ENCODE measurements around the gene ROR1. TPM values are rescaled to one million over a fixed set of nuclear protein-coding genes. Genes with fewer than 3 reads are reported as not detected.

ROR1 gene
- total and polyA plus RNA-seq, 2 donors (not counting 1 experiment from before 2014, with no cell fraction given): 0.46 to 16.0 TPM

DNA sequence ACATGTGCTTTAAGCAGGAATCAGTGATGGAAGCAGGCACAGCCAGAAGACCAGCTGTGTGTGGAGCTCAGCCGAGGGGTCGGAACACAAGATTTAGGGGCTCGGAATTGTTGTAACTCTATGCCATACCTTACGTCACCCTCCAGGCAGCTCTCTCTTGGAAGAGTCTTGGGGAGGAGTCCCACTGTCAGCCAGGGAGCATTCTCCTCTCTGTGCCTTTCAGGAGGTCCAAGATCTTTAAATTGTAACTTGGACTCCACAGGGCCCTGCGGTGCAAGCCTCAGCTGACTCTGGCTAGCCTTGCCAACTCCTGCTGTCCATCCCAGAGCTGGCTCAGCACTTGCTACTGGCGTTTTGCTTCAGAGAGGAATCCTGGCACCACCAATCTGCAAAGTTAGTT lies 26.4 kb upstream of the ROR1 start:
- peaks cover 0 to 11% (median 5%) of the 10 kb centered on the region in 4 experiments for H3K27me3 ChIP-seq (replicated peaks in 1 of 4; ENCODE audit: control extremely low read depth in 1 of 4, control insufficient read depth in 3 of 4, insufficient read depth in 4 of 4, low read length in 3 of 4)
- no peak overlapping the region for H3K27ac ChIP-seq (ENCODE audit: low read length in 2 of 2)
- H3K36me3 ChIP-seq (replicated peaks in 1 of 2; ENCODE audit: control extremely low read depth in 1 of 2, control insufficient read depth in 1 of 2, extremely low read depth in 1 of 2, insufficient read depth in 2 of 2, low read length in 1 of 2): no peaks in the 10 kb centered on the region
- no peak overlapping the region for H3K4me3 ChIP-seq (ENCODE audit: control extremely low read depth in 1 of 5, extremely low read depth in 1 of 5, insufficient read depth in 1 of 5, low read depth in 2 of 5, low read length in 4 of 5)
- Mint-ChIP-seq H3K4me3 (no peak overlapping the region), H3K27ac (no peak overlapping the region), H3K27me3 (peaks cover 6% of the 10 kb centered on the region), H3K9me3 (ENCODE audit: insufficient read depth) (no peaks in the 10 kb centered on the region), H3K4me1 (no peaks in the 10 kb centered on the region)
- no peak overlapping the region for H3K9ac ChIP-seq (ENCODE audit: low read length)
- CTCF ChIA-PET: no interaction called here
- H2AFZ ChIP-seq (ENCODE audit: insufficient read depth, low read depth, low read length, poor library complexity, severe bottlenecking): no peak overlapping the region
- H3K4me1 ChIP-seq (ENCODE audit: control insufficient read depth in 2 of 2, insufficient read depth in 2 of 2, low read length in 2 of 2): peaks cover 0 to 2% of the 10 kb centered on the region in 2 donors
- H3K9me3 ChIP-seq (ENCODE audit: control extremely low read depth in 1 of 3, control insufficient read depth in 2 of 3, insufficient read depth in 1 of 3, low read length in 2 of 3): peaks cover 0 to 4% (median 0%) of the 10 kb centered on the region in 3 donors
- no peaks in the 10 kb centered on the region for H3K79me2 ChIP-seq (ENCODE audit: control insufficient read depth, insufficient read depth, low read length)
- ATAC-seq (ENCODE audit: low read depth) (no peak), DNase-seq (no peak)
- 100% methylated on average over 5 of the region's 6 CpGs for WGBS (ENCODE audit: insufficient coverage)
- H4K20me1 ChIP-seq (ENCODE audit: control insufficient read depth, insufficient read depth, low read length, poor library complexity, severe bottlenecking): no peaks in the 10 kb centered on the region
- no peak overlapping the region for H3K4me2 ChIP-seq (replicated peaks; ENCODE audit: low read depth, low read length, poor library complexity, severe bottlenecking)
- intact Hi-C loops (cut with micrococcal nuclease): no loop called here
- TF ChIP-seq EZH2 (IDR thresholded peaks at IDR 0.05; ENCODE audit: borderline replicate concordance, insufficient read depth, low read depth, low read length, poor library complexity, severe bottlenecking): no peak
- TF ChIP-seq, protein P1, sequence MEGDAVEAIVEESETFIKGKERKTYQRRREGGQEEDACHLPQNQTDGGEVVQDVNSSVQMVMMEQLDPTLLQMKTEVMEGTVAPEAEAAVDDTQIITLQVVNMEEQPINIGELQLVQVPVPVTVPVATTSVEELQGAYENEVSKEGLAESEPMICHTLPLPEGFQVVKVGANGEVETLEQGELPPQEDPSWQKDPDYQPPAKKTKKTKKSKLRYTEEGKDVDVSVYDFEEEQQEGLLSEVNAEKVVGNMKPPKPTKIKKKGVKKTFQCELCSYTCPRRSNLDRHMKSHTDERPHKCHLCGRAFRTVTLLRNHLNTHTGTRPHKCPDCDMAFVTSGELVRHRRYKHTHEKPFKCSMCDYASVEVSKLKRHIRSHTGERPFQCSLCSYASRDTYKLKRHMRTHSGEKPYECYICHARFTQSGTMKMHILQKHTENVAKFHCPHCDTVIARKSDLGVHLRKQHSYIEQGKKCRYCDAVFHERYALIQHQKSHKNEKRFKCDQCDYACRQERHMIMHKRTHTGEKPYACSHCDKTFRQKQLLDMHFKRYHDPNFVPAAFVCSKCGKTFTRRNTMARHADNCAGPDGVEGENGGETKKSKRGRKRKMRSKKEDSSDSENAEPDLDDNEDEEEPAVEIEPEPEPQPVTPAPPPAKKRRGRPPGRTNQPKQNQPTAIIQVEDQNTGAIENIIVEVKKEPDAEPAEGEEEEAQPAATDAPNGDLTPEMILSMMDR (IDR thresholded peaks at IDR 0.05): no peak
- POLR2A ChIA-PET: no interaction called here

DNA sequence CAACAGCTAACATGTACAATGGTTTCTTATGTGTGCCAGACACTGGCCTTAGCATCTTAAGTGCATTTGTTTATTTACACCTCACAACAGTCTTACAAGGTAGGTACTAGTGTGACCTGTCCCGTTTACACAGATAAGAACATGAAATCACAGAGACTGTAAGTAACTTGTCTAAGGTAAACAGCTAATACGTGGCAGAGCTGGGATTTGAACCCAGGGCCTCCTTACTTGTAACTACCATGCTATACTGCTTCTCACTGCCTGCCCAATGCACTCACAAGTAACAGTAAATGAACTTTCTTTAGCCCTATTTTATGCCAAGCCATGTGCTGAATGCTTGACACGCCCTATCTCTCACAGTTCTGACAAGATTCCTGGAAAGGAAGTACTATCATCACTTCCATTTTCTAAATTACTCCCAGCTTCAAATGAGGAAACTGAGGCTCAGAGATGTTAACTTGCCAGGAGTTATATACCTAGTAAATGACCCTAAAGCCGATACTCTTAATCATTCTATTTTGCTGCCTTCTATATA lies 25.7 kb upstream of the ROR1 start:
- no peaks in the 10 kb centered on the region for H3K9me3 Mint-ChIP-seq (ENCODE audit: insufficient read depth)
- H3K9ac ChIP-seq (ENCODE audit: low read length): no peak overlapping the region
- no peaks in the 10 kb centered on the region for H3K36me3 ChIP-seq (replicated peaks in 1 of 2; ENCODE audit: control extremely low read depth in 1 of 2, control insufficient read depth in 1 of 2, extremely low read depth in 1 of 2, insufficient read depth in 2 of 2, low read length in 1 of 2)
- H3K4me1 Mint-ChIP-seq: no peaks in the 10 kb centered on the region
- CTCF ChIA-PET: interaction anchor here (1.5 kb wide), 1 partner anchor 56 kb away, joined by 7 read pairs; no protein-coding TSS in a partner anchor
- POLR2A ChIA-PET: interaction anchor here (0.6 kb wide), 1 partner anchor 17 kb away, joined by 3 read pairs; no protein-coding TSS in a partner anchor
- ATAC-seq (ENCODE audit: low read depth): no peak
- H3K27ac ChIP-seq (ENCODE audit: low read length in 2 of 2): no peak overlapping the region
- H3K4me3 Mint-ChIP-seq: no peak overlapping the region
- peaks cover 0 to 11% (median 5%) of the 10 kb centered on the region in 4 experiments for H3K27me3 ChIP-seq (replicated peaks in 1 of 4; ENCODE audit: control extremely low read depth in 1 of 4, control insufficient read depth in 3 of 4, insufficient read depth in 4 of 4, low read length in 3 of 4)
- H3K9me3 ChIP-seq (ENCODE audit: control extremely low read depth in 1 of 3, control insufficient read depth in 2 of 3, insufficient read depth in 1 of 3, low read length in 2 of 3): peaks cover 0 to 4% (median 0%) of the 10 kb centered on the region in 3 donors
- no peak overlapping the region for H3K27ac Mint-ChIP-seq
- H3K4me1 ChIP-seq (ENCODE audit: control insufficient read depth in 2 of 2, insufficient read depth in 2 of 2, low read length in 2 of 2): no peaks in the 10 kb centered on the region
- no peak for DNase-seq
- H2AFZ ChIP-seq (ENCODE audit: insufficient read depth, low read depth, low read length, poor library complexity, severe bottlenecking): no peak overlapping the region
- no peaks in the 10 kb centered on the region for H4K20me1 ChIP-seq (ENCODE audit: control insufficient read depth, insufficient read depth, low read length, poor library complexity, severe bottlenecking)
- intact Hi-C loops (cut with micrococcal nuclease): no loop called here
- no peak overlapping the region for H3K4me3 ChIP-seq (ENCODE audit: control extremely low read depth in 1 of 5, extremely low read depth in 1 of 5, insufficient read depth in 1 of 5, low read depth in 2 of 5, low read length in 4 of 5)
- no peak overlapping the region for H3K4me2 ChIP-seq (replicated peaks; ENCODE audit: low read depth, low read length, poor library complexity, severe bottlenecking)
- no peak for TF ChIP-seq EZH2 (IDR thresholded peaks at IDR 0.05; ENCODE audit: borderline replicate concordance, insufficient read depth, low read depth, low read length, poor library complexity, severe bottlenecking)
- TF ChIP-seq, protein P1 (IDR thresholded peaks at IDR 0.05): no peak
- H3K79me2 ChIP-seq (ENCODE audit: control insufficient read depth, insufficient read depth, low read length): no peaks in the 10 kb centered on the region
- H3K27me3 Mint-ChIP-seq: peaks cover 6% of the 10 kb centered on the region
- WGBS (ENCODE audit: insufficient coverage): 93% methylated on average over 3 of the region's 4 CpGs
